ENCODE measurements around the gene ZNF570.

The ZNF570 gene

GRCh38 chr19:37468961-37469777, at the start of gene ZNF570 (continued):
- no peak for TF ChIP-seq ZNF544 (tag by site-specific recombination; IDR thresholded peaks at IDR 0.05)
- TF ChIP-seq ZNF138 (tag by site-specific recombination; IDR thresholded peaks at IDR 0.05; ENCODE audit: borderline replicate concordance) = no peak
- TF ChIP-seq MEIS1 (CRISPR knock-in tag; IDR thresholded peaks at IDR 0.05; ENCODE audit: borderline replicate concordance) = no peak
- no peak for TF ChIP-seq ZNF140 (tag by site-specific recombination; IDR thresholded peaks at IDR 0.05)
- TF ChIP-seq KLF17 (tag by site-specific recombination; IDR thresholded peaks at IDR 0.05) = peak; percentile 79
- no peak for TF ChIP-seq ZNF214 (tag by site-specific recombination; IDR thresholded peaks at IDR 0.05; ENCODE audit: borderline replicate concordance)
- 0 out of 2 replicates have a peak, but pooled peaks have one; percentile 74 for TF ChIP-seq ZNF280D (tag by site-specific recombination; IDR thresholded peaks at IDR 0.05)
- TF ChIP-seq ZNF16 (tag by site-specific recombination; IDR thresholded peaks at IDR 0.05; ENCODE audit: low read depth) = no peak
- TF ChIP-seq BCL11B (tag by site-specific recombination; IDR thresholded peaks at IDR 0.05; ENCODE audit: low read depth) = no peak
- TF ChIP-seq KLF1 (tag by site-specific recombination; IDR thresholded peaks at IDR 0.05) = no peak; the same call in 1 of the 2 replicates
- TF ChIP-seq ZNF776 (tag by site-specific recombination; IDR thresholded peaks at IDR 0.05; ENCODE audit: borderline replicate concordance) = no peak
- peak; percentile 39; the same call in 1 of the 2 replicates for TF ChIP-seq ZNF133 (tag by site-specific recombination; IDR thresholded peaks at IDR 0.05)
- no peak; the same call in 1 of the 2 replicates for TF ChIP-seq ZNF558 (tag by site-specific recombination; IDR thresholded peaks at IDR 0.05)
- peak; percentile 93 for TF ChIP-seq ZNF341 (tag by site-specific recombination; IDR thresholded peaks at IDR 0.05; ENCODE audit: low read depth)
- no peak for TF ChIP-seq ZNF707 (tag by site-specific recombination; IDR thresholded peaks at IDR 0.05)
- no peak for TF ChIP-seq GFI1B (tag by site-specific recombination; IDR thresholded peaks at IDR 0.05)
- no peak for TF ChIP-seq ZNF555 (tag by site-specific recombination; conservative IDR thresholded peaks at IDR 0.05)
- TF ChIP-seq TRIM28 (IDR thresholded peaks at IDR 0.05; ENCODE audit: borderline replicate concordance, low read length) = peak; percentile 94; the same call in 1 of the 2 replicates
- peak; percentile 15 for TF ChIP-seq ZNF510 (tag by site-specific recombination; IDR thresholded peaks at IDR 0.05; ENCODE audit: insufficient replicate concordance)
- TF ChIP-seq ZBTB48 (tag by site-specific recombination; IDR thresholded peaks at IDR 0.05) = peak; percentile 95
- TF ChIP-seq FEZF1 (tag by site-specific recombination; IDR thresholded peaks at IDR 0.05) = peak; percentile 74
- peak; percentile 77; the same call in 1 of the 2 replicates for TF ChIP-seq ZNF394 (tag by site-specific recombination; IDR thresholded peaks at IDR 0.05; ENCODE audit: borderline replicate concordance)
- 0 out of 2 replicates have a peak, but pooled peaks have one; percentile 52 for TF ChIP-seq KLF7 (tag by site-specific recombination; IDR thresholded peaks at IDR 0.05; ENCODE audit: borderline replicate concordance)
- TF ChIP-seq ZNF792 (tag by site-specific recombination; IDR thresholded peaks at IDR 0.05) = peak; percentile 79; the same call in 1 of the 2 replicates
- peak; percentile 78 for TF ChIP-seq ZNF629 (tag by site-specific recombination; IDR thresholded peaks at IDR 0.05)
- no peak for TF ChIP-seq ZNF596 (tag by site-specific recombination; IDR thresholded peaks at IDR 0.05)
- TF ChIP-seq ELK4 (IDR thresholded peaks at IDR 0.05; ENCODE audit: borderline replicate concordance, low read depth, low read length) = no peak
- no peak; the same call in 1 of the 2 replicates for TF ChIP-seq ZNF670 (tag by site-specific recombination; IDR thresholded peaks at IDR 0.05; ENCODE audit: low read depth)
- peak; percentile 91 for TF ChIP-seq PRDM10 (tag by site-specific recombination; IDR thresholded peaks at IDR 0.05)
- TF ChIP-seq ZNF433 (tag by site-specific recombination; IDR thresholded peaks at IDR 0.05; ENCODE audit: low read depth) = no peak
- no peak for TF ChIP-seq MYNN (tag by site-specific recombination; IDR thresholded peaks at IDR 0.05; ENCODE audit: borderline replicate concordance)

Data from HEK293 (cell line).